H1 (cell line): Measurements from ENCODE around the gene ERICH3. TPM values are rescaled to one million over a fixed set of nuclear protein-coding genes. Genes with fewer than 3 reads are reported as not detected.

Experiments
- CTCF ChIA-PET: fragments of 300-600 bp; sonication (Branson Sonifier 250); formaldehyde crosslinking; loops from one replicate; lab custom pipeline; 2021; ENCODE audit not compliant: partially characterized antibody; lab: Charles Lee
- POLR2A ChIA-PET: fragments of 300-600 bp; sonication (Branson Sonifier 250); formaldehyde crosslinking; loops from one replicate; lab custom pipeline; 2021; ENCODE audit warnings: inconsistent platforms; ENCODE audit not compliant: partially characterized antibody; lab: Charles Lee
- DNase-seq, 2 experiments: peaks; one replicate each; pipeline versions ENCODE4 v3.0.0 to v3.0.0-alpha.2; 2010 to 2022; ENCODE audit warnings: low spot score in 2 of 2, low read depth in 1 of 2, mixed read lengths in 1 of 2
- FAIRE-seq: peaks from 2 replicates; lab custom pipeline; 2011; peaks lifted over from hg19 to GRCh38; lab: Jason Lieb, UNC
- H2AFZ ChIP-seq: 2 replicates; pipeline ENCODE4 v1.8.1; 2012; ENCODE audit warnings: low read length, inconsistent platforms
- H2AK5ac ChIP-seq: 2 replicates; pipeline ENCODE4 v1.6.1; 2013; ENCODE audit warnings: low read depth, low read length
- H2BK120ac ChIP-seq: replicated peaks from 2 replicates; pipeline ENCODE3; 2013; ENCODE audit warnings: low read depth, low read length, inconsistent platforms
- H2BK12ac ChIP-seq: 2 replicates; pipeline ENCODE4 v1.6.1; 2013; ENCODE audit warnings: low read depth, low read length
- H2BK15ac ChIP-seq: 2 replicates; pipeline ENCODE4 v1.6.1; 2013; ENCODE audit warnings: low read length
- H2BK20ac ChIP-seq: 2 replicates; pipeline ENCODE4 v1.6.1; 2013; ENCODE audit warnings: low read length
- H2BK5ac ChIP-seq: 2 replicates; pipeline ENCODE4 v1.6.1; 2013; ENCODE audit warnings: low read depth, low read length
- H3K14ac ChIP-seq: 2 replicates; pipeline ENCODE4 v1.6.1; 2013; ENCODE audit warnings: inconsistent platforms; ENCODE audit not compliant: insufficient read length
- H3K18ac ChIP-seq: 2 replicates; pipeline ENCODE4 v1.6.1; 2013; ENCODE audit warnings: low read length; ENCODE audit errors: extremely low read depth
- H3K23ac ChIP-seq: 2 replicates; pipeline ENCODE4 v1.6.1; 2013; ENCODE audit warnings: inconsistent platforms; ENCODE audit not compliant: insufficient read length
- H3K23me2 ChIP-seq: 2 replicates; pipeline ENCODE4 v1.6.1; 2013; ENCODE audit warnings: low read depth, low read length
- H3K27ac ChIP-seq: 2 replicates; pipeline ENCODE4 v1.6.1; 2011; ENCODE audit warnings: low read depth, low read length, inconsistent platforms
- H3K27me3 ChIP-seq, 4 experiments: replicated peaks in 1 of 4; 1 replicate in 1 of 4; 2 replicates in 3 of 4; pipeline versions ENCODE4 v1.6.1 to v1.8.1; 2011 to 2013; ENCODE audit warnings: low read length in 3 of 4, mild to moderate bottlenecking in 3 of 4, inconsistent platforms in 2 of 4, mixed read lengths in 2 of 4, moderate library complexity in 1 of 4; ENCODE audit not compliant: control insufficient read depth in 3 of 4, insufficient read depth in 3 of 4; ENCODE audit errors: extremely low read depth in 1 of 4
- H3K36me3 ChIP-seq, 4 experiments: 2 replicates each; pipeline versions ENCODE4 v1.6.1 to v1.8.1; 2011 to 2013; ENCODE audit warnings: mild to moderate bottlenecking in 4 of 4, low read length in 3 of 4, moderate library complexity in 2 of 4, control low read depth in 1 of 4, inconsistent platforms in 1 of 4; ENCODE audit not compliant: insufficient read depth in 4 of 4, control insufficient read depth in 2 of 4
- H3K4ac ChIP-seq: replicated peaks from 2 replicates; pipeline ENCODE3; 2013; ENCODE audit warnings: low read length, low read depth, mixed read lengths, inconsistent platforms; ENCODE audit not compliant: insufficient read length
- H3K4me1 ChIP-seq, 4 experiments: replicated peaks in 1 of 4; 1 replicate in 1 of 4; 2 replicates in 3 of 4; pipeline versions ENCODE4 v1.6.1 to v1.8.1; 2011 to 2013; ENCODE audit warnings: low read length in 3 of 4, inconsistent platforms in 2 of 4, mixed read lengths in 1 of 4; ENCODE audit not compliant: insufficient read depth in 4 of 4, control insufficient read depth in 3 of 4
- H3K4me2 ChIP-seq, 2 experiments: 2 replicates each; pipeline versions ENCODE4 v1.6.1 to v1.8.1; 2011 to 2013; ENCODE audit warnings: low read depth in 2 of 2, low read length in 2 of 2, control low read depth in 1 of 2, inconsistent platforms in 1 of 2, mild to moderate bottlenecking in 1 of 2; ENCODE audit not compliant: insufficient read depth in 1 of 2
- H3K4me3 ChIP-seq, 4 experiments: fragments of 200-600, 300-600 bp in 1 of 4; sonication (generic), shearing (Covaris generic), sonication (Bioruptor Twin) in 1 of 4; 2 replicates each; pipeline versions ENCODE4 v1.5.1 to v1.8.1; 2011 to 2016; ENCODE audit warnings: low read length in 4 of 4, low read depth in 3 of 4, control low read depth in 2 of 4, inconsistent platforms in 2 of 4, mild to moderate bottlenecking in 2 of 4, mixed read lengths in 1 of 4, moderate library complexity in 1 of 4; ENCODE audit not compliant: insufficient read depth in 2 of 4; ENCODE audit errors: extremely low read depth in 1 of 4
- H3K56ac ChIP-seq: replicated peaks from 2 replicates; pipeline ENCODE3; 2013; ENCODE audit warnings: low read depth, mild to moderate bottlenecking, mixed read lengths, low read length, inconsistent platforms; ENCODE audit not compliant: insufficient read length
- H3K79me1 ChIP-seq: 2 replicates; pipeline ENCODE4 v1.6.1; 2013; ENCODE audit warnings: low read depth, low read length, control low read depth
- H3K79me2 ChIP-seq, 2 experiments: 2 replicates each; pipeline versions ENCODE4 v1.6.1 to v1.8.1; 2012 to 2013; ENCODE audit warnings: low read length in 2 of 2, mild to moderate bottlenecking in 2 of 2, inconsistent platforms in 1 of 2; ENCODE audit not compliant: insufficient read depth in 2 of 2, control insufficient read depth in 1 of 2
- H3K9ac ChIP-seq, 4 experiments: replicated peaks in 1 of 4; 1 replicate in 1 of 4; 2 replicates in 3 of 4; pipeline versions ENCODE4 v1.6.1 to v1.8.1; 2011 to 2013; ENCODE audit warnings: low read depth in 3 of 4, low read length in 3 of 4, control low read depth in 2 of 4, mild to moderate bottlenecking in 2 of 4, moderate library complexity in 2 of 4, inconsistent platforms in 1 of 4; ENCODE audit errors: extremely low read depth in 1 of 4
- H3K9me3 ChIP-seq, 2 experiments: 2 replicates each; pipeline versions ENCODE4 v1.6.1 to v1.8.1; 2012 to 2013; ENCODE audit warnings: mild to moderate bottlenecking in 2 of 2, moderate library complexity in 2 of 2, control low read depth in 1 of 2, inconsistent platforms in 1 of 2, low read depth in 1 of 2, low read length in 1 of 2, mixed read lengths in 1 of 2; ENCODE audit not compliant: insufficient read depth in 2 of 2
- H4K20me1 ChIP-seq, 2 experiments: replicated peaks in 1 of 2; 2 replicates each; pipeline versions ENCODE3 to v1.8.1; 2011 to 2013; ENCODE audit warnings: inconsistent platforms in 2 of 2, low read length in 2 of 2, mild to moderate bottlenecking in 1 of 2; ENCODE audit not compliant: insufficient read depth in 2 of 2, control insufficient read depth in 1 of 2
- H4K5ac ChIP-seq: 2 replicates; pipeline ENCODE4 v1.6.1; 2013; ENCODE audit warnings: low read length, low read depth, mixed read lengths, inconsistent platforms; ENCODE audit not compliant: insufficient read length
- H4K8ac ChIP-seq: 2 replicates; pipeline ENCODE4 v1.8.0; 2013; ENCODE audit warnings: mild to moderate bottlenecking, moderate library complexity, low read length, inconsistent platforms; ENCODE audit not compliant: insufficient read depth; ENCODE audit errors: extremely low read depth
- H4K91ac ChIP-seq: replicated peaks from 2 replicates; pipeline ENCODE3; 2013; ENCODE audit warnings: low read length, mixed read lengths, inconsistent platforms; ENCODE audit not compliant: insufficient read length
- BCL11A ChIP-seq, 2 experiments: IDR thresholded peaks; one replicate each; pipeline ENCODE4 v1.6.1; 2011; ENCODE audit warnings: low read depth in 2 of 2, low read length in 2 of 2, mild to moderate bottlenecking in 2 of 2
- EZH2 ChIP-seq: fragments of 200-600 bp; sonication (generic); IDR thresholded peaks from 2 replicates; pipeline ENCODE4 v1.7.1; 2012; ENCODE audit warnings: low read depth, mild to moderate bottlenecking, moderate library complexity, low read length, inconsistent platforms; ENCODE audit not compliant: severe bottlenecking
- FOSL1 ChIP-seq: IDR thresholded peaks from 2 replicates; pipeline ENCODE4 v1.6.1; 2011; ENCODE audit warnings: mild to moderate bottlenecking, low read depth, low read length, moderate library complexity; ENCODE audit not compliant: insufficient read depth
- JUND ChIP-seq: IDR thresholded peaks from 2 replicates; pipeline ENCODE4 v1.6.1; 2011; ENCODE audit warnings: mild to moderate bottlenecking, improper control_type of control experiment, low read length
- TBP ChIP-seq: IDR thresholded peaks from 2 replicates; pipeline ENCODE4 v1.6.1; 2011; ENCODE audit warnings: low read depth, low read length, improper control_type of control experiment
- WGBS, 2 experiments: shearing (Covaris generic) in 1 of 2; methylation state at CpG; one replicate each; pipeline versions ENCODE4 v1.1.6 to v1.1.7; 2013 to 2015; ENCODE audit warnings: low lambda C conversion rate in 2 of 2, mixed read lengths in 2 of 2, inconsistent platforms in 1 of 2, low coverage in 1 of 2, missing lambda C conversion rate in 1 of 2; ENCODE audit not compliant: insufficient replicate concordance in 2 of 2, insufficient coverage in 1 of 2, insufficient read length in 1 of 2; ENCODE audit errors: extremely low coverage in 1 of 2, missing lambda C conversion rate in 1 of 2; 5-methylcytosine and 5-hydroxymethylcytosine counted together
- polyA plus RNA-seq, 7 experiments: library from polyadenylated mRNA; depleted of rRNA in 3 of 7; stranded (reverse) in 5 of 7; unstranded in 2 of 7; fragments of >200 nt in 5 of 7; fragments of 200-250 nt in 2 of 7; gene quantifications; 1 replicate in 5 of 7; 2 replicates in 1 of 7; 4 replicates in 1 of 7; pipeline versions ENCODE4 v1.2.1 to v1.2.3, GENCODE V29; 2011 to 2013; ENCODE audit warnings: missing spikeins in 2 of 7, mixed read lengths in 2 of 7
- total RNA-seq: library from RNA; stranded (reverse); fragmentation: NEBNext Ultra II Directional; extraction: Animal tissue kit (Norgen Biotek cat#: 25700); gene quantifications from 2 replicates; pipeline ENCODE4 v1.2.1, GENCODE V29; 2021

The ERICH3 gene
- total and polyA plus RNA-seq, 2 of the 8 experiments (the other 6 are each of a cell fraction or from before 2014, with no cell fraction given): 0.02 TPM; not detected in 1

GRCh38 chr1:74713849-74714248, 40.3 kb upstream of the ERICH3 start:
- H2BK20ac ChIP-seq: no peak overlapping the region
- no peak overlapping the region for H3K14ac ChIP-seq
- ChIA-PET CTCF (interaction anchor here (1.2 to 2.1 kb wide), 3 partner anchors 19 to 27 kb away, joined by 3 to 11 read pairs (median 4); partner anchors contain the start of genes CRYZ and TYW3), POLR2A (interaction anchor here (0.9 to 1.6 kb wide), 2 partner anchors 19 to 24 kb away, joined by 3 to 5 read pairs; partner anchors contain the start of genes CRYZ and TYW3)
- no peak overlapping the region for H3K4me3 ChIP-seq
- H2AFZ ChIP-seq: no peak overlapping the region
- no peak overlapping the region for H3K4ac ChIP-seq
- no peak overlapping the region for H3K18ac ChIP-seq
- no peak overlapping the region for H2BK5ac ChIP-seq
- no peaks in the 10 kb centered on the region for H3K27me3 ChIP-seq
- H2BK12ac ChIP-seq: no peak overlapping the region
- H3K23me2 ChIP-seq: no peaks in the 10 kb centered on the region
- 80% methylated on average over 3 of the region's 3 CpGs; no CpG with 5 or more reads in 1 of the 2 experiments for WGBS, 2 experiments
- no peak overlapping the region for H4K8ac ChIP-seq
- TF ChIP-seq TBP (no peak), EZH2 (no peak), JUND (no peak), BCL11A (IDR thresholded peaks at IDR 0.05; ENCODE audit: low read depth in 2 of 2, low read length in 2 of 2) (no peak), FOSL1 (no peak)
- H3K23ac ChIP-seq: no peak overlapping the region
- no peaks in the 10 kb centered on the region for H3K79me2 ChIP-seq
- H3K9ac ChIP-seq: no peak overlapping the region
- H4K5ac ChIP-seq: no peak overlapping the region
- H2BK15ac ChIP-seq: no peak overlapping the region
- H3K79me1 ChIP-seq: no peaks in the 10 kb centered on the region
- no peaks in the 10 kb centered on the region for H3K9me3 ChIP-seq
- no peak overlapping the region for H2BK120ac ChIP-seq
- no peak overlapping the region for H3K27ac ChIP-seq
- no peak overlapping the region for H3K56ac ChIP-seq
- DNase-seq: no peak
- H4K20me1 ChIP-seq: no peaks in the 10 kb centered on the region
- no peak overlapping the region for H3K4me2 ChIP-seq
- H4K91ac ChIP-seq: no peak overlapping the region
- peaks cover 0 to 3% (median under 1%) of the 10 kb centered on the region in 4 experiments; a peak in 2 of 8 replicates for H3K36me3 ChIP-seq
- no peak overlapping the region for H2AK5ac ChIP-seq
- FAIRE-seq: no peak
- H3K4me1 ChIP-seq: no peaks in the 10 kb centered on the region
